SK-N-SH (cell line): Measurements from ENCODE around the gene UGT2B11. TPM values are rescaled to one million over a fixed set of nuclear protein-coding genes. Genes with fewer than 3 reads are reported as not detected.
"Not testable (repeated sequence)": the region's sequence is repeated elsewhere in the genome, so short reads cannot be mapped to it uniquely, and the experiment has no call there.

Experiments
- CTCF ChIA-PET: fragments of 300-600, 350-600 bp; formaldehyde crosslinking; extraction: SDS; loops from one replicate; lab custom pipeline; 2021; lab: Yijun Ruan, JAX
- POLR2A ChIA-PET: fragments of 350-600 bp; sonication (Branson Sonifier 250); formaldehyde crosslinking; extraction: SDS; loops from one replicate; lab custom pipeline; 2020; ENCODE audit warnings: antibody characterized with exemption, inconsistent platforms; lab: Yijun Ruan, JAX
- DNase-seq: peaks from one replicate; pipeline ENCODE4 v3.0.0; 2012
- H2AFZ ChIP-seq: fragments of 200-600 bp; sonication (generic); 2 replicates; pipeline ENCODE4 v1.8.1; 2016; ENCODE audit warnings: antibody characterized with exemption, mild to moderate bottlenecking, low read depth
- H3F3A ChIP-seq: fragments of 200-600 bp; sonication (generic); replicated peaks from 2 replicates; pipeline ENCODE3; 2016; ENCODE audit warnings: antibody characterized with exemption, mild to moderate bottlenecking; ENCODE audit not compliant: insufficient read depth
- H3K27ac ChIP-seq, 2 experiments: fragments of 200-500 bp in 1 of 2; fragments of 200-600 bp in 1 of 2; sonication (Bioruptor generic) in 1 of 2; sonication (generic), shearing (Covaris generic) in 1 of 2; 2 replicates each; pipeline versions ENCODE4 v1.5.1 to v1.6.1; 2014 to 2016; ENCODE audit warnings: low read depth in 2 of 2, inconsistent platforms in 1 of 2, low read length in 1 of 2, mild to moderate bottlenecking in 1 of 2, mixed read lengths in 1 of 2
- H3K27me3 ChIP-seq: fragments of 200-600 bp; sonication (generic), shearing (Covaris generic); 2 replicates; pipeline ENCODE4 v1.6.1; 2016; ENCODE audit warnings: mixed run types; ENCODE audit not compliant: insufficient read depth
- H3K36me3 ChIP-seq, 2 experiments: fragments of 200-500 bp in 1 of 2; fragments of 200-600 bp in 1 of 2; sonication (Bioruptor generic) in 1 of 2; sonication (generic) in 1 of 2; replicated peaks in 1 of 2; 2 replicates each; pipeline versions ENCODE3 to v1.5.1; 2014 to 2016; ENCODE audit warnings: low read length in 1 of 2, mild to moderate bottlenecking in 1 of 2; ENCODE audit not compliant: insufficient read depth in 2 of 2, control insufficient read depth in 1 of 2
- H3K4me1 ChIP-seq, 2 experiments: fragments of 200-500 bp in 1 of 2; fragments of 200-600 bp in 1 of 2; sonication (Bioruptor generic) in 1 of 2; sonication (generic), shearing (Covaris generic) in 1 of 2; 2 replicates each; pipeline versions ENCODE4 v1.5.1 to v1.6.1; 2014 to 2016; ENCODE audit warnings: low read depth in 1 of 2, low read length in 1 of 2, mixed run types in 1 of 2; ENCODE audit not compliant: insufficient read depth in 2 of 2, control insufficient read depth in 1 of 2
- H3K4me2 ChIP-seq: fragments of 200-600 bp; sonication (generic), shearing (Covaris generic); 2 replicates; pipeline ENCODE4 v1.6.1; 2017; ENCODE audit warnings: mixed run types
- H3K4me3 ChIP-seq, 2 experiments: fragments of 200-500 bp in 1 of 2; fragments of 200-600 bp in 1 of 2; sonication (Bioruptor generic) in 1 of 2; sonication (generic), shearing (Covaris generic) in 1 of 2; 2 replicates each; pipeline versions ENCODE4 v1.5.1 to v1.8.1; 2014 to 2016; ENCODE audit warnings: low read depth in 2 of 2, inconsistent platforms in 1 of 2, low read length in 1 of 2, mild to moderate bottlenecking in 1 of 2, mixed read lengths in 1 of 2, moderate library complexity in 1 of 2
- H3K79me2 ChIP-seq: fragments of 200-600 bp; sonication (generic); 2 replicates; pipeline ENCODE4 v1.8.1; 2017; ENCODE audit warnings: mild to moderate bottlenecking; ENCODE audit not compliant: insufficient read depth
- H3K9ac ChIP-seq: fragments of 200-600 bp; sonication (generic); 2 replicates; pipeline ENCODE4 v1.6.1; 2017; ENCODE audit warnings: mixed run types
- H3K9me2 ChIP-seq: fragments of 200-600 bp; sonication (generic); 2 replicates; pipeline ENCODE4 v1.6.1; 2017; ENCODE audit warnings: mixed run types
- H3K9me3 ChIP-seq: fragments of 200-600 bp; sonication (generic); 2 replicates; pipeline ENCODE4 v1.6.1; 2017; ENCODE audit warnings: mixed run types, mild to moderate bottlenecking, moderate library complexity
- H4K20me1 ChIP-seq: fragments of 200-600 bp; sonication (generic); 2 replicates; pipeline ENCODE4 v1.6.1; 2017; ENCODE audit warnings: mild to moderate bottlenecking, mixed run types; ENCODE audit not compliant: insufficient read depth
- CHD2 ChIP-seq: fragments of 150-350 bp; IDR thresholded peaks from 2 replicates; pipeline ENCODE4 v1.6.1; 2018; ENCODE audit warnings: low read length; ENCODE audit not compliant: partially characterized antibody
- EZH2phosphoT487 ChIP-seq: fragments of 200-600 bp; sonication (generic); IDR thresholded peaks from 2 replicates; pipeline ENCODE4 v1.6.1; 2017; ENCODE audit warnings: low read depth, mixed run types, mild to moderate bottlenecking, antibody characterized with exemption, moderate library complexity, borderline replicate concordance
- SMC3 ChIP-seq: IDR thresholded peaks from 2 replicates; pipeline ENCODE4 v1.6.1; 2012; ENCODE audit warnings: low read depth, low read length, improper control_type of control experiment
- TEAD4 ChIP-seq: IDR thresholded peaks from 2 replicates; pipeline ENCODE4 v1.4.0; 2012; ENCODE audit warnings: mild to moderate bottlenecking, borderline replicate concordance; ENCODE audit not compliant: insufficient read depth
- YY1 ChIP-seq: IDR thresholded peaks from 2 replicates; pipeline ENCODE4 v1.4.0; 2012; ENCODE audit warnings: low read depth, mild to moderate bottlenecking
- WGBS: methylation state at CpG from one replicate; pipeline ENCODE4 v1.1.6; 2017; ENCODE audit warnings: low lambda C conversion rate; 5-methylcytosine and 5-hydroxymethylcytosine counted together
- polyA plus RNA-seq, 3 experiments: library from polyadenylated mRNA; depleted of rRNA; stranded (reverse); fragments of >200 nt; gene quantifications; 2 replicates each; pipeline ENCODE4 v1.2.3, GENCODE V29; 2012
- TF ChIP-seq, protein P1 (sequence below): IDR thresholded peaks from 2 replicates; pipeline ENCODE4; 2012
- TF ChIP-seq, protein P2 (sequence below): fragments of 200-600 bp; sonication (generic); IDR thresholded peaks from 2 replicates; pipeline ENCODE4 v1.6.1; 2017; ENCODE audit warnings: antibody characterized with exemption, mild to moderate bottlenecking, moderate library complexity

The UGT2B11 gene
- polyA plus RNA-seq, 1 of the 3 experiments (the other 2 are of a cell fraction) = not detected

DNA sequence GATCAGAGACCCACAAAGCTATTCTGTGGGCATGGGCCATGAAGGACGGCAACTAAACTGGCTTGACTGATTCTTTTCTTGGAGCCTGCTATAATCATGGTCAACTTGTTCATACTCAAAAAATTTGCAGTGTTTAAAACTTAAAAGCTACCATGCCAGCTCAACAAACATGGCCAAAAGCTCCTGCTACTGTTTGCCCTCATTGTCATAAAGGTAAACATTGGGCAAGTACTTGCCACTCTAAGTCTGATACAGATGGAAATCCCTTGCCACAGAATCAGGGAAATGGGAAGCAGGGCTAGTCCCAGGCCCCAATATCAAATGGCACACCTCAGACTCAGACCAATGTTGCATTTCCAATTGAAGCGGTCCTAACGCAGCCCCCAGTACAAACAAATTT is 20.4 kb downstream of the UGT2B11 start (continued):
- no peak for TF ChIP-seq CHD2
- no peak for TF ChIP-seq TEAD4
- TF ChIP-seq SMC3 = no peak
- TF ChIP-seq, protein P1, sequence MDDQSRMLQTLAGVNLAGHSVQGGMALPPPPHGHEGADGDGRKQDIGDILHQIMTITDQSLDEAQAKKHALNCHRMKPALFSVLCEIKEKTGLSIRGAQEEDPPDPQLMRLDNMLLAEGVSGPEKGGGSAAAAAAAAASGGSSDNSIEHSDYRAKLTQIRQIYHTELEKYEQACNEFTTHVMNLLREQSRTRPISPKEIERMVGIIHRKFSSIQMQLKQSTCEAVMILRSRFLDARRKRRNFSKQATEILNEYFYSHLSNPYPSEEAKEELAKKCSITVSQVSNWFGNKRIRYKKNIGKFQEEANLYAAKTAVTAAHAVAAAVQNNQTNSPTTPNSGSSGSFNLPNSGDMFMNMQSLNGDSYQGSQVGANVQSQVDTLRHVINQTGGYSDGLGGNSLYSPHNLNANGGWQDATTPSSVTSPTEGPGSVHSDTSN = no peak
- TF ChIP-seq EZH2phosphoT487 = no peak
- TF ChIP-seq YY1 = no peak
- TF ChIP-seq, protein P2, sequence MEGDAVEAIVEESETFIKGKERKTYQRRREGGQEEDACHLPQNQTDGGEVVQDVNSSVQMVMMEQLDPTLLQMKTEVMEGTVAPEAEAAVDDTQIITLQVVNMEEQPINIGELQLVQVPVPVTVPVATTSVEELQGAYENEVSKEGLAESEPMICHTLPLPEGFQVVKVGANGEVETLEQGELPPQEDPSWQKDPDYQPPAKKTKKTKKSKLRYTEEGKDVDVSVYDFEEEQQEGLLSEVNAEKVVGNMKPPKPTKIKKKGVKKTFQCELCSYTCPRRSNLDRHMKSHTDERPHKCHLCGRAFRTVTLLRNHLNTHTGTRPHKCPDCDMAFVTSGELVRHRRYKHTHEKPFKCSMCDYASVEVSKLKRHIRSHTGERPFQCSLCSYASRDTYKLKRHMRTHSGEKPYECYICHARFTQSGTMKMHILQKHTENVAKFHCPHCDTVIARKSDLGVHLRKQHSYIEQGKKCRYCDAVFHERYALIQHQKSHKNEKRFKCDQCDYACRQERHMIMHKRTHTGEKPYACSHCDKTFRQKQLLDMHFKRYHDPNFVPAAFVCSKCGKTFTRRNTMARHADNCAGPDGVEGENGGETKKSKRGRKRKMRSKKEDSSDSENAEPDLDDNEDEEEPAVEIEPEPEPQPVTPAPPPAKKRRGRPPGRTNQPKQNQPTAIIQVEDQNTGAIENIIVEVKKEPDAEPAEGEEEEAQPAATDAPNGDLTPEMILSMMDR = no peak

- CTCF ChIA-PET, H3K27ac ChIP-seq, H3K36me3 ChIP-seq, H3F3A ChIP-seq, H3K4me2 ChIP-seq, POLR2A ChIA-PET, H2AFZ ChIP-seq, H3K9ac ChIP-seq, DNase-seq, H3K27me3 ChIP-seq, H3K9me2 ChIP-seq, H4K20me1 ChIP-seq, H3K79me2 ChIP-seq, H3K4me3 ChIP-seq, H3K9me3 ChIP-seq, H3K4me1 ChIP-seq: not testable (repeated sequence)
- 0% methylated on average over 3 of the region's 3 CpGs for WGBS
Observed at GRCh38 chr4:69191905-69192304, 22.6 kb downstream of the UGT2B11 start.

- WGBS = 9% methylated on average over 1 of the region's 1 CpG
- H4K20me1 ChIP-seq, H3K9me2 ChIP-seq, H3K27me3 ChIP-seq, H3K79me2 ChIP-seq, H3K9me3 ChIP-seq, H3K4me2 ChIP-seq, POLR2A ChIA-PET, DNase-seq, H3K36me3 ChIP-seq, H3K27ac ChIP-seq, H3K4me1 ChIP-seq, CTCF ChIA-PET, H3K9ac ChIP-seq, H3F3A ChIP-seq, H3K4me3 ChIP-seq, H2AFZ ChIP-seq: not testable (repeated sequence)
Observed at GRCh38 chr4:69190621-69191020, 23.9 kb downstream of the UGT2B11 start.

- CTCF ChIA-PET, H3K4me2 ChIP-seq, H3K4me3 ChIP-seq, H3K9ac ChIP-seq, H3K79me2 ChIP-seq, H3K4me1 ChIP-seq, H3F3A ChIP-seq, H3K9me2 ChIP-seq, H4K20me1 ChIP-seq, H3K27me3 ChIP-seq, H3K36me3 ChIP-seq, H3K9me3 ChIP-seq, DNase-seq, POLR2A ChIA-PET, H2AFZ ChIP-seq, H3K27ac ChIP-seq: not testable (repeated sequence)
- WGBS = 25% methylated on average over 6 of the region's 6 CpGs
Observed at GRCh38 chr4:69181519-69182169, 32.9 kb downstream of the UGT2B11 start.

- DNase-seq, H3K9me2 ChIP-seq, H3K4me2 ChIP-seq, H3K4me3 ChIP-seq, H3K36me3 ChIP-seq, H3K9me3 ChIP-seq, H3F3A ChIP-seq, H3K27ac ChIP-seq, H3K27me3 ChIP-seq, H3K4me1 ChIP-seq, H3K9ac ChIP-seq, H2AFZ ChIP-seq, H3K79me2 ChIP-seq, POLR2A ChIA-PET, H4K20me1 ChIP-seq: not testable (repeated sequence)
- CTCF ChIA-PET = interaction anchor here (1.4 kb wide), 1 partner anchor 681 kb away, joined by 4 read pairs; no protein-coding TSS in a partner anchor
- 16% methylated on average over 1 of the region's 1 CpG for WGBS
Observed at GRCh38 chr4:69179817-69180216, 34.7 kb downstream of the UGT2B11 start.
